PC-3 (cell line): ENCODE results near the gene MAP3K5. TPM values are rescaled to one million over a fixed set of nuclear protein-coding genes. Genes with fewer than 3 reads are reported as not detected.

Source experiments
- ATAC-seq: fragments of 200-7000 bp; cut with Tn5 transposase; 2 replicates; pipeline ENCODE4 v1.9.1; 2020; ENCODE audit warnings: mild to moderate bottlenecking, moderate library complexity
- BruUV-seq: library from RNA; stranded (reverse); fragments of 400-500 nt; replicated peaks from 2 replicates; lab custom pipeline; 2021; lab: Mats Ljungman, UMichigan
- CTCF ChIA-PET: fragments of 300-600 bp; sonication (Branson Sonifier 250); formaldehyde crosslinking; loops from one replicate; lab custom pipeline; 2022; ENCODE audit warnings: antibody characterized with exemption; lab: Charles Lee
- POLR2A ChIA-PET: fragments of 300-600 bp; sonication (Branson Sonifier 250); formaldehyde crosslinking; loops from one replicate; lab custom pipeline; 2022; ENCODE audit warnings: antibody characterized with exemption; ENCODE audit not compliant: unreplicated experiment; lab: Charles Lee
- DNase-seq: peaks from one replicate; pipeline ENCODE4 v3.0.0-alpha.2; 2015
- H2AFZ ChIP-seq: fragments of 300-600 bp; sonication (generic); 2 replicates; pipeline ENCODE4 v1.6.0; 2016; ENCODE audit warnings: antibody characterized with exemption, low read length
- H3F3A ChIP-seq: fragments of 300-600 bp; sonication (generic); one replicate; pipeline ENCODE4 v1.6.0; 2017; ENCODE audit warnings: antibody characterized with exemption, low read length, control low read depth, mild to moderate bottlenecking; ENCODE audit not compliant: unreplicated experiment
- H3K27ac ChIP-seq: fragments of 300-600 bp; sonication (generic); 2 replicates; pipeline ENCODE4 v1.5.1; 2016; ENCODE audit warnings: mild to moderate bottlenecking, low read length
- H3K27me3 ChIP-seq: fragments of 300-600 bp; sonication (generic); 2 replicates; pipeline ENCODE4 v1.6.1; 2016; ENCODE audit warnings: low read length, mixed read lengths
- H3K36me3 ChIP-seq: fragments of 300-600 bp; sonication (generic); 2 replicates; pipeline ENCODE4 v1.6.1; 2016; ENCODE audit warnings: low read depth, mixed run types, low read length, mixed read lengths
- H3K4me1 ChIP-seq: fragments of 300-600 bp; sonication (generic); 2 replicates; pipeline ENCODE4 v1.5.1; 2016; ENCODE audit warnings: low read length; ENCODE audit not compliant: insufficient read depth
- H3K4me2 ChIP-seq: fragments of 300-600 bp; sonication (generic); 2 replicates; pipeline ENCODE4 v1.6.0; 2016; ENCODE audit warnings: low read length
- H3K4me3 ChIP-seq: fragments of 300-600 bp; sonication (generic); 2 replicates; pipeline ENCODE4 v1.5.1; 2016; ENCODE audit warnings: mild to moderate bottlenecking, low read length, mixed read lengths
- H3K79me2 ChIP-seq: fragments of 300-600 bp; sonication (generic); 2 replicates; pipeline ENCODE4 v1.6.1; 2017; ENCODE audit warnings: low read length, mixed read lengths
- H3K9ac ChIP-seq: fragments of 300-600 bp; sonication (generic); 2 replicates; pipeline ENCODE4 v1.6.0; 2016; ENCODE audit warnings: mild to moderate bottlenecking, low read length
- H3K9me2 ChIP-seq: fragments of 300-600 bp; sonication (generic); replicated peaks from 2 replicates; pipeline ENCODE4 v1.6.1; 2016; ENCODE audit warnings: mixed run types, low read length, mixed read lengths
- H3K9me3 ChIP-seq: fragments of 300-600 bp; sonication (generic); 2 replicates; pipeline ENCODE4 v1.6.1; 2016; ENCODE audit warnings: low read length, mixed read lengths
- H4K20me1 ChIP-seq: fragments of 300-600 bp; sonication (generic); 2 replicates; pipeline ENCODE4 v1.6.1; 2016; ENCODE audit warnings: low read length, mixed read lengths
- CTCF ChIP-seq: fragments of 300-600 bp; sonication (generic); conservative IDR thresholded peaks from 2 replicates; pipeline ENCODE4 v1.5.1; 2017; ENCODE audit warnings: antibody characterized with exemption, low read depth, mild to moderate bottlenecking, low read length
- EZH2 ChIP-seq: fragments of 300-600 bp; sonication (generic); IDR thresholded peaks from one replicate; pipeline ENCODE4 v1.6.1; 2017; ENCODE audit warnings: antibody characterized with exemption, mild to moderate bottlenecking, low read length; ENCODE audit not compliant: unreplicated experiment
- EZH2phosphoT487 ChIP-seq: fragments of 300-600 bp; sonication (generic); IDR thresholded peaks from 2 replicates; pipeline ENCODE4 v1.6.1; 2018; ENCODE audit warnings: mild to moderate bottlenecking, antibody characterized with exemption, low read length, borderline replicate concordance
- intact Hi-C: fragments of 100-400 bp; cut with micrococcal nuclease; formaldehyde crosslinking; loops from 2 replicates; pipeline ENCODE4 v1.9.0; 2023
- total RNA-seq: library from RNA; depleted of rRNA; stranded (reverse); fragments of >200 nt; gene quantifications from 2 replicates; pipeline ENCODE4 v1.2.3, GENCODE V29; 2014

MAP3K5 gene
- total RNA-seq, 1 experiment from 2014 or later = 4.3 TPM

- Histone ChIP-seq H2AFZ (no peak overlapping the region), H3K79me2 (peaks cover 20% of the 10 kb centered on the region), H3K27ac (no peak overlapping the region), H3K36me3 (no peaks in the 10 kb centered on the region), H3K4me1 (peaks cover 17% of the 10 kb centered on the region), H3K27me3 (no peaks in the 10 kb centered on the region), H4K20me1 (no peaks in the 10 kb centered on the region; the same call in 1 of the 2 replicates), H3K9me3 (no peaks in the 10 kb centered on the region), H3K9me2 (no peaks in the 10 kb centered on the region), H3K9ac (no peak overlapping the region), H3F3A (no peaks in the 10 kb centered on the region), H3K4me2 (no peak overlapping the region), H3K4me3 (no peak overlapping the region)
- ChIA-PET CTCF (no interaction called here), POLR2A (no interaction called here)
- intact Hi-C loops = no loop called here
- ATAC-seq (no peak), DNase-seq (no peak)
- TF ChIP-seq CTCF (no peak), EZH2phosphoT487 (no peak), EZH2 (no peak)
- BruUV-seq = no TSS peak
Measured at GRCh38 chr6:136553166-136553787, 239.0 kb downstream of the MAP3K5 start.

DNA sequence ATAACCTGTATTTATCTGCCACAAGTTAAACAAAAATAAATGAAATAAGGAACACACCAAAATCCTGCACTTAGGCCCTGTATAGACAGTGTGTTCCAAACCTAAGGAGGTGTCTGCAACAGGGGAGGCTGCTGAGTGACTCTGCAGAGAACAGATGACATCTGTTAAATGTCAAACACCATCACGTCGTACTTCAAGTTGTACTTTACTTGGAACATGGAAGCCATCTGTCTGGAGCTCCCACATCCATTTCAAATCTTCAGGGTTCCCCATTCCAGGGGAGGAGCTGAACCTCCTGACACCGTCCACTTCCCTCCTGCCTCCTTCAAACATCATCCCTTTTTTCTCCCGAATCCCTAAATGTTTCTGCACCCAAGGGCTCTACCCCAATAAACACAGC lies 240.2 kb downstream of the MAP3K5 start:
- BruUV-seq = no TSS peak
- H3K4me3 ChIP-seq = no peak overlapping the region
- DNase-seq (no peak), ATAC-seq (no peak)
- ChIA-PET POLR2A (no interaction called here), CTCF (no interaction called here)
- H3K9me2 ChIP-seq = no peaks in the 10 kb centered on the region
- no peak overlapping the region for H3K27ac ChIP-seq
- TF ChIP-seq EZH2phosphoT487 = no peak
- no peak for TF ChIP-seq EZH2
- H3K27me3 ChIP-seq = no peaks in the 10 kb centered on the region
- H4K20me1 ChIP-seq = peaks cover 2% of the 10 kb centered on the region; the same call in 1 of the 2 replicates
- no peaks in the 10 kb centered on the region for H3K36me3 ChIP-seq
- peaks cover 23% of the 10 kb centered on the region for H3K4me1 ChIP-seq
- intact Hi-C loops = no loop called here
- H3K4me2 ChIP-seq = no peak overlapping the region
- peaks cover 32% of the 10 kb centered on the region for H3K79me2 ChIP-seq
- no peak overlapping the region for H3K9ac ChIP-seq
- no peaks in the 10 kb centered on the region for H3K9me3 ChIP-seq
- H3F3A ChIP-seq = no peaks in the 10 kb centered on the region
- H2AFZ ChIP-seq = no peak overlapping the region

DNA sequence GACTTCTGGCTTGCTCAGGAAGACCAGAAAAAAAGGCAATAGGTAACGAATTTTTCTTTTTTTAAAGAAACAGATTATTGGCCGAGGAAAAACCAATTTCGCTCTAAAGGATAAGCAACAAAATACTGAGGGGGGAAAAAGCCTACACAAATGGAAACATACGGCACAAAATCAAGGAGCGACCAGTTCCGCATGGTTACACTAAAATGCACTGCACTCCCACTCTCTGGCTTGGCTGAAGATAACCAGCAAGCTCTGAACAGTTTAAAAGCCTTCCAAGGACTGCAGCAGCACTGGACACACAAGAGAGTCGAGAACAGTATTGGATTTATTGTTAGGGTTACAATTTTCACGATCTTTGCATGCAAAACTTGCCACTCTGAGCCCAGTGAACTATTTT lies 241.2 kb downstream of the MAP3K5 start:
- peak overlapping the region; percentile 84 for H3K27ac ChIP-seq
- ChIA-PET CTCF (interaction anchor here (1.3 kb wide), 3 partner anchors 93 to 172 kb away, joined by 4 to 6 read pairs (median 4); no protein-coding TSS in a partner anchor), POLR2A (no interaction called here)
- H3K79me2 ChIP-seq = peaks cover 41% of the 10 kb centered on the region
- no peaks in the 10 kb centered on the region for H3F3A ChIP-seq
- peak overlapping the region; percentile 100 for H3K9ac ChIP-seq
- ATAC-seq = peak; percentile 8; the same call in 1 of the 2 replicates
- H3K4me3 ChIP-seq = peak overlapping the region; percentile 82
- H3K9me3 ChIP-seq = no peaks in the 10 kb centered on the region
- intact Hi-C loops = no loop called here
- H3K9me2 ChIP-seq = no peaks in the 10 kb centered on the region
- no peak for DNase-seq
- H4K20me1 ChIP-seq = peaks cover 5% of the 10 kb centered on the region; the same call in 1 of the 2 replicates
- peaks cover 23% of the 10 kb centered on the region for H3K4me1 ChIP-seq
- peak overlapping the region; percentile 88 for H3K4me2 ChIP-seq
- no TSS peak for BruUV-seq
- H3K36me3 ChIP-seq = no peaks in the 10 kb centered on the region
- TF ChIP-seq CTCF = no peak
- no peak for TF ChIP-seq EZH2phosphoT487
- no peak for TF ChIP-seq EZH2
- H2AFZ ChIP-seq = peak overlapping the region; percentile 85
- H3K27me3 ChIP-seq = no peaks in the 10 kb centered on the region
